Transverse colon (tissue), 4 donors: ENCODE results near the gene POLK.

Experiments
- EP300 ChIP-seq: sonication (generic); formaldehyde crosslinking; IDR thresholded peaks from one replicate; pipeline ENCODE4 v1.6.1; 2017; ENCODE audit warnings: antibody characterized with exemption, low read depth
- POLR2A ChIP-seq: fragments of 450-650 bp; IDR thresholded peaks from one replicate; pipeline ENCODE4 v1.6.1; 2016; ENCODE audit warnings: antibody characterized with exemption, mild to moderate bottlenecking, moderate library complexity
- POLR2AphosphoS5 ChIP-seq, 3 donors: sonication (generic); formaldehyde crosslinking; IDR thresholded peaks; one replicate each; pipeline ENCODE4 v1.6.1; 2016; ENCODE audit warnings: antibody characterized with exemption in 3 of 3
- TF ChIP-seq, protein P1 (sequence below), 5 experiments: fragments of 200-600 bp in 3 of 5; fragments of 450-650 bp in 2 of 5; sonication (generic) in 3 of 5; IDR thresholded peaks; 1 replicate in 2 of 5; 2 replicates in 3 of 5; pipeline ENCODE4 v1.5.1; 2016 to 2017; ENCODE audit warnings: antibody characterized with exemption in 5 of 5, inconsistent platforms in 3 of 5, mild to moderate bottlenecking in 2 of 5, moderate library complexity in 1 of 5

DNA sequence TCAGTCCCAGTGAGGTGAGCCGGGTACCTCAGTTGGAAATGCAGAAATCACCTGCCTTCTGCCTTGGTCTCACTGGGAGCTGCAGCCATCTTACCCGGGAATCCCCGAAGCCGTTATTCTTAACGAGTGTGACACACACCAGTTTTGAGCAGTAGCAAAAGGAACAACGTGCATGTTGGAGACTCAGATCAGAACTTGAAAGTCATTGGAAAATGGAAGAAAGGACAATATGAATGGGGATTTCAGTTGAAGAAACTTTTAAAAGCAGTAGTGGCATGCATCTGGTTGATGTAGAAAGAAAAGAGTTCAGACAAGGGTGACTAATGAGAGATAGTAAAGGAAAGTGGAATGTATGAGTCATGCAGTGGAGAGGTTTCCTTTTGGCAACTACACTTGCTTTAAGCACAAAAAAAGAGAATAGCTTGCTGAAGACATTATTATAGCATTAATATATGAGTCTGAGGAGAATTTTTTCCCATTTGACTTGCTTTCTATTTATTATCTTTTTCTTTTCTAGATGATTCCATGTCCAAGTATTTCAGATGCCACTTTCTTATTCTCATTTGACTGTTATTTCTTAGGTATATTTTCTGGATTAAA, 55.1 kb downstream of the POLK start:
- TF ChIP-seq, protein P1, sequence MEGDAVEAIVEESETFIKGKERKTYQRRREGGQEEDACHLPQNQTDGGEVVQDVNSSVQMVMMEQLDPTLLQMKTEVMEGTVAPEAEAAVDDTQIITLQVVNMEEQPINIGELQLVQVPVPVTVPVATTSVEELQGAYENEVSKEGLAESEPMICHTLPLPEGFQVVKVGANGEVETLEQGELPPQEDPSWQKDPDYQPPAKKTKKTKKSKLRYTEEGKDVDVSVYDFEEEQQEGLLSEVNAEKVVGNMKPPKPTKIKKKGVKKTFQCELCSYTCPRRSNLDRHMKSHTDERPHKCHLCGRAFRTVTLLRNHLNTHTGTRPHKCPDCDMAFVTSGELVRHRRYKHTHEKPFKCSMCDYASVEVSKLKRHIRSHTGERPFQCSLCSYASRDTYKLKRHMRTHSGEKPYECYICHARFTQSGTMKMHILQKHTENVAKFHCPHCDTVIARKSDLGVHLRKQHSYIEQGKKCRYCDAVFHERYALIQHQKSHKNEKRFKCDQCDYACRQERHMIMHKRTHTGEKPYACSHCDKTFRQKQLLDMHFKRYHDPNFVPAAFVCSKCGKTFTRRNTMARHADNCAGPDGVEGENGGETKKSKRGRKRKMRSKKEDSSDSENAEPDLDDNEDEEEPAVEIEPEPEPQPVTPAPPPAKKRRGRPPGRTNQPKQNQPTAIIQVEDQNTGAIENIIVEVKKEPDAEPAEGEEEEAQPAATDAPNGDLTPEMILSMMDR (IDR thresholded peaks at IDR 0.05), result no peak
- TF ChIP-seq POLR2A (no peak), POLR2AphosphoS5 (IDR thresholded peaks at IDR 0.05) (peak; percentile 34 to 49 (median 41)), EP300 (no peak)
